ENCODE results near the gene SPOCK3.
"Not testable (repeated sequence)": the region's sequence is repeated elsewhere in the genome, so short reads cannot be mapped to it uniquely, and the experiment has no call there.

SPOCK3 gene

GRCh38 chr4:166924424-166924823, 309.9 kb downstream of the SPOCK3 start:
- FAIRE-seq: no peak

- FAIRE-seq: no peak
Observed at GRCh38 chr4:166913926-166914325, 320.4 kb downstream of the SPOCK3 start.

DNA sequence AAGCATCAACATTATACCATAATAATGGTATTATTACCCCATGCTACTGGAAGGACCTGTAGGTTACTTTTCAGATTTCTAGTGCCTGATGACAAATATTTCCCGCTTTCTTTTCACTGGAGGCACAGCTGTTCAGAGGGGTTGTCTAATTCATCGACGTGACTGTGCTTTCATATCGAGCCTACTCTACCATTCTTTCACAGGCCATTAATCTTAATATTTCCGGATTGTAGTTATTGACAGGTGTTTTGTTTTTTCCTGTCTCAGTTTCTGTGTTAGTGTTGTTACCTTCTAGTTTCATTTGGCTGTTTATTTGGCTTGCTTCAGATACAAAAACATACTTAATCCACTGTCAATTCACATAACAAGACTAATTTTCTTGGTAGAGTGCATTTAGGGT, 330.9 kb downstream of the SPOCK3 start:
- no peak for FAIRE-seq

- FAIRE-seq: peak; percentile 85
Observed at GRCh38 chr4:166902941-166903340, 331.4 kb downstream of the SPOCK3 start.

DNA sequence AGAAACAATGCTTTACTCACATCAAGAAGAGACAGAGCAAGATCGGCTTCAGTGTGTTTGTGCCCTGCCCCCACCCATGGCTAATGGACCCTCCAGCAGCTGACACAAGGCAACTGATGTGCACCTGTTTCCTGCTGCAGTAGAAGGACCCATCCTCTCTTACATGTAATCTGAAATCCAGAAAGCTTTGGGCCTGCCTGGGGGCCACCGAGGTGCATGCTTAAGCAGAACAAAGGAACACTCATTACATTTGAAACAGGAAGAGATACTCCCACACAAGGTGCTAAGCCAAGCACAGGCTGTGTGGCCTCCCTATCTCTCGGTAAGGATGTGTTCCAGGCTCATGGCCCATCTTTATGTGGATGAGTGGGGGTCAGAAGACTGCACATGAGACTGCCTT, 338.0 kb downstream of the SPOCK3 start:
- FAIRE-seq: no peak

DNA sequence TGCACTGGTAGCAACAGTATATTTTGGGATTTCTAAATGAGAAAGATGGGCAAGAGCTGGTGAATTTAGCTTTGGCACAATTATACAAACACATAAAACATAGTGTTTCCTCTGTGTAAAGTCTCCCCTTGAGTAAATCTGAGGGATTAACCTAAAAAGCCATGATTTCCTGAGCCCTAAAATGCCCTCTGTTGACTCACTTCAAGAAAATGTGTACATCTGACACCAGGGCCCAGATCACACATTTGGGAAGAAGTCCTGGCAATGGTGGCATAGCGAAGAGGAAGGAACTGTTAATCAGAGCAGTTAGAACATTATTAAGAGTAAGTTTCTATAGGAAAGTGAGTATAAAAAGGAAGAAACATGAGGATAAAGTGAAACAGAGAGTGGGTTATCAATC, 338.5 kb downstream of the SPOCK3 start:
- FAIRE-seq: no peak

- FAIRE-seq: no peak
Observed at GRCh38 chr4:166887457-166887856, 346.8 kb downstream of the SPOCK3 start.

GRCh38 chr4:166886718-166887117, 347.6 kb downstream of the SPOCK3 start:
- FAIRE-seq: no peak

GRCh38 chr4:166882221-166882620, 352.1 kb downstream of the SPOCK3 start:
- FAIRE-seq: no peak

GRCh38 chr4:166875821-166876220, 358.5 kb downstream of the SPOCK3 start:
- FAIRE-seq: no peak

DNA sequence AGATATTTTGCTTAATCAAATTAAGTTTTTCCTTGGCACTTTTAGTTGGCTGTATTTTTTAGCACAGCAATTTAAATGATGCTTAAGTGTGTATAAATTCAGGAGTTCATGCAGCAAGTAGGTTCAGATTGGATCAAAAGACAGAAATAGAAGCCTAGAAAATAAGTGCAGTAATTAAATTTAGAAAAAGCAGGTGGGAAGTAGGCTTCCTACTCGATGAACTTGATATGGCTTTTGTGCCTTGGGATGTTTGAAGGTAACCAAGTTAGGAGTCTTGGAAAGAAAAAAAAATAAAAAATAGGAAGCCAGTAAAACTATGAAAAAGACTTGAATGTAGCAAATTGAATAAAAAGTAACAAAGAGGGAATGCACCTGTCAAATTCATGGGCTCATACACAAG, 372.3 kb downstream of the SPOCK3 start:
- FAIRE-seq: no peak

- not testable (repeated sequence) for FAIRE-seq
Observed at GRCh38 chr4:166850398-166850797, 383.9 kb downstream of the SPOCK3 start.

DNA sequence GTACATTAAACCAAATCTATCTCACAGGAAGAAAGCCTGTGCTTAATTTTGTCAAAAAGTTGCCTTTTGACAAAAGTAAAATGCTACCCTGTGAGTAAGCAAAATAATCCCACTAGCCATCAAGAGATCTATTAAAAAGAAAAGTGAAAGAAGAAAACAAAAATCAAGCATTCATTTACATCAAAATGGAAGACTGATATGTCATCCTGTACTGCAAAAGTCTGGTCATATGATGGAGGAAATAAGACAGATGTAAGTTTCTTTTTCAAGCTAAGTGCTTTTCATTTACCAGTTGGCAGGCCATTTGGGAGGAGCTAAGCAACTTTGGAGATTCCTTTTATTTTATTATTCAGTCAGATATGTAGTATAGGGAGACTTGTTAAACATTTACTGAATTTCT, 387.4 kb downstream of the SPOCK3 start:
- FAIRE-seq: no peak

- no peak for FAIRE-seq
Observed at GRCh38 chr4:166842795-166843261, 391.5 kb downstream of the SPOCK3 start.

- no peak for FAIRE-seq
Observed at GRCh38 chr4:166839615-166840251, 394.6 kb downstream of the SPOCK3 start.

DNA sequence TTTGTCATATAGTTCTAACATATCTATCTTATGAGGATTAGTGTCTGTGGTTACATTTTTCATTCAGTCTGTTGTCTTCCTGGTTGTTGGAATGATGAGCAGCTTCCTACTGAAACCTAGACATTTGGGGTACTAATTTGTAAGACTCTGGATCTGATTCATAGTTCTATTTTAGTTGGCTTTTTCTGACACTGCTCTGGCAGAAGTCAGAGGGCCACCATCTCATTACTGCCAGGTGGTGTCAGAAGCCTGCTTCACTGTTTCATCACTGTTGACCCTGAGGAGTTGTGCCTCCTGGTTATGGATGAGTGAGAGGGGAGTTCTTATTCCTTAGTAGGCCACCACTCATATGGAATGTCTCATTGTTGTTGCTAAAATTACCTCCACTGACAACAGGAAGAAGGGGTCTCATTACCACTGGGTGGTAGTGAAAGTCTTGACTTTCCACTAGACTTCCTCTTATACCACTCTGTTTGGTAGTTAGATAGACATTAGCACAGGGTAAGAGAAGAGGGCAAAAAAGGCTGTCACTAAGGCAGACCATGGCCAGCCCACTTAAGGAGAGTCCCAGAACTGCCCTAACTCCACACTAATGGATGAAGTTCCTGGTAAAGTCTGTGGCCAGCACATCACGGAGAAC, 395.2 kb downstream of the SPOCK3 start:
- no peak for FAIRE-seq

- no peak for FAIRE-seq
Observed at GRCh38 chr4:166836865-166837264, 397.4 kb downstream of the SPOCK3 start.

DNA sequence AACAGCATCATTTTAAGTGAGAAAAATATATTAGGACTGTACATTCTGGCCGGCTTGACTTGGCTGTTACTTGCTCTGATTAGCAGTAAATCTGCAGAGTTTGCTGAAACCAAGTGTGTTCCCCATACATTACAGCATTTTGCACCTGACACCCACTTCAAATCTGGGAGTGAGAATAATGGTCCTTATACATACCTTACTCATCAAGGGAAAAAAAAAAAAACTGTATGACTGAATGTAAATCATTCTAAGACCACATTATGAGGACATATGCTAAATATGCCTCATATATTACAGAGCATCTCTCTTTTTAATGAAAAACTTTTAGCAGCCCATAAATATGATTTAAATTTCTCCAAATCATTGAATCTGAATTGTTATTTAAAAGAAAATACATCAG, 406.7 kb downstream of the SPOCK3 start:
- no peak for FAIRE-seq

GRCh38 chr4:166827167-166827566, 407.1 kb downstream of the SPOCK3 start:
- FAIRE-seq: no peak

DNA sequence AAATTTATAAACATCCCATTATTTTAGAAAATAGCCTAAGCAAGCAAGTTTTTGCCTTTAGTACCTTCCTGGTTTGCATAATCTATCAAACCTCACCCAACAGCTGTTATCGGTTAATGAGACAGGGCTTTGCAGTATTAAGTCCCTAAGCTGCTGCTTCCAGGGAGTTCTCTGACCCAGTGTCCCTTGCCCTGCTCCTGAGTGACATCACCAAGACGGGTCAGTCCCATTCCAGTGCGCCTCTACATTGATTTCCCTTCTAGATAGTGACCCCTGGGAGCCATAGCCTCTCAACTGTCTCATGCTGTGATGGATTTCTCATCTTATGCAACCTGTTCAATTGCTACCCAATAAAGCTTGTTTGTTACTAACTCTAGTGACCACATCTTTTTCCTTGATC, 410.4 kb downstream of the SPOCK3 start:
- no peak for FAIRE-seq

GRCh38 chr4:166823126-166823525, 411.2 kb downstream of the SPOCK3 start:
- FAIRE-seq: no peak

DNA sequence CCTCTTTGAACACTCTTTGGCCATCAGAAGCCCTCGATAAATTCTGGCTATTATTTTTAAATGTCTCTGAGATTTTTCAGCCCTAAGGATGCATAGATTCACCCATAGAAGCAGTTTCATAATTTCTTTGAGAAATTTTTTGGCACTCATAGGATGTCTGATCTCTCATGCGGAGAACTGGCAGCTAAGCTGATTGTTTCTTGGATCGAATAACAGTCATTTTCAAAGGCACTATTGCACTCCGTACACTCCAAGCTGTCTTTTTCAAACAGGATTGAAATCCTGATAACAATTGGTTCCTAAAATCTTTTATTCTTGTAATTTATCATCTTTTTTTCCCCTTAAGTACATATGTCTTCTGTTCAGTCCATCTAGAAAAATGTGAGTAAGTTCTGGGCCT, 411.9 kb downstream of the SPOCK3 start:
- FAIRE-seq: no peak

- FAIRE-seq: no peak
Observed at GRCh38 chr4:166816890-166817289, 417.4 kb downstream of the SPOCK3 start.

- no peak for FAIRE-seq
Observed at GRCh38 chr4:166808380-166808779, 425.9 kb downstream of the SPOCK3 start.

- FAIRE-seq: no peak
Observed at GRCh38 chr4:166802346-166802745, 431.9 kb downstream of the SPOCK3 start.

Measured in G401.6 (cell line).